Testis (tissue), 2 donors: ENCODE data around the gene CACNA2D1.

Experiments
- CTCF ChIP-seq, 3 experiments: fragments of 450-650 bp in 2 of 3; fragments of 200-600 bp in 1 of 3; sonication (generic) in 1 of 3; IDR thresholded peaks; one replicate each; pipeline ENCODE4 v1.5.1; 2016 to 2019; ENCODE audit warnings: antibody characterized with exemption in 3 of 3, mild to moderate bottlenecking in 2 of 3, moderate library complexity in 1 of 3
- POLR2A ChIP-seq: fragments of 450-650 bp; IDR thresholded peaks from one replicate; pipeline ENCODE4 v1.6.1; 2017; ENCODE audit warnings: antibody characterized with exemption, mild to moderate bottlenecking, moderate library complexity

- TF ChIP-seq CTCF (IDR thresholded peaks at IDR 0.05) (no peak), POLR2A (no peak)
These were observed 387.3 kb downstream of the CACNA2D1 start for GRCh38 chr7:82056282-82056681.
